ENCODE results near the gene CCNC.
"Not testable (repeated sequence)": the region's sequence is repeated elsewhere in the genome, so short reads cannot be mapped to it uniquely, and the experiment has no call there.

CCNC gene

GRCh38 chr6:99606656-99607415 lies 38.4 kb upstream of the CCNC start, which contains the start of gene PRDM13:
TSS of gene PRDM13 (plus strand) at chr6:99606833. CDS start at chr6:99607035, 202 bp downstream.
- Histone ChIP-seq H3K36me3 (ENCODE audit: insufficient read depth, low read length) (no peaks in the 10 kb centered on the region), H3K4me1 (ENCODE audit: insufficient read depth, low read length) (peaks cover 26% of the 10 kb centered on the region), H3K9ac (ENCODE audit: low read depth, low read length) (peak within 1 kb of the TSS; percentile 16; the same call in 1 of the 2 replicates), H3K9me3 (ENCODE audit: control insufficient read depth, insufficient read depth, low read length) (no peaks in the 10 kb centered on the region)

DNA sequence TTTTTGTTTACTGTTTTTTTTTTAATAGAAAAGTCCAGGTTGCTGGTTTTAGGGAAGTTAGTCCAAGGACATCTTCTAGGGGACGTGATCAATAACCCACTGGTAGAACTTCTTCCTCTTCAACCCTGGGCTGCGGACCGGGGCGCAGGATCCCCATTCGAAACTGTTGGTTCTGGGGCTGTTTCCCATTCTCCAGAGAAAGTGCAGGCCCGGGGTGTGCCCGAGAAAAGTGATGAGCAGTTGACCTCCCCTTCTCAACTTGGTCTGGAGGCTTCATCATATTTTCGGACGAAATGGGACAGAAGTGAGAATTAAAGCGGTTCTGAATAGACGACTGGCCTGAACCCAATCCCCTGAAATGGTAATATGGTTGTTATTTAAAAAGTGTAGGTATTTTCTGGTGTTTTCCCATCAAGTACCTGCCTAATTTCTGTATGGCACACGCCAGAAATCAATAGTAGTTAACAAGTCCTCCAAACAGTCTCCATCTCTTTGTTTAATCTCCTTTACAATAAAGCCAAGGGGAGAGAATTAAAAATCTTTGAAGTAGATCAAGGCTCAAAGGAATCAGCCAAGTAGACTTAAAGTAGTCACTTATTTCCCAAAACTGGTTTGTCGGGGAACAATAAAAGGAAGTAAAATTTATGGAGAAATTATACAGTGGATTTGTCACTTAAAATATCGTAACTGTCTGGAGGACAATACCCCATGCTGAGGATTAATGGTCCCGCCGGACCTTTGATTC lies 37.6 kb upstream of the CCNC start:
- H3K4me1 ChIP-seq (ENCODE audit: insufficient read depth, low read length) = peaks cover 19% of the 10 kb centered on the region
- H3K9ac ChIP-seq (ENCODE audit: low read depth, low read length) = peak overlapping the region; percentile 8; the same call in 1 of the 2 replicates
- H3K36me3 ChIP-seq (ENCODE audit: insufficient read depth, low read length) = no peaks in the 10 kb centered on the region
- H3K9me3 ChIP-seq (ENCODE audit: control insufficient read depth, insufficient read depth, low read length) = no peaks in the 10 kb centered on the region

DNA sequence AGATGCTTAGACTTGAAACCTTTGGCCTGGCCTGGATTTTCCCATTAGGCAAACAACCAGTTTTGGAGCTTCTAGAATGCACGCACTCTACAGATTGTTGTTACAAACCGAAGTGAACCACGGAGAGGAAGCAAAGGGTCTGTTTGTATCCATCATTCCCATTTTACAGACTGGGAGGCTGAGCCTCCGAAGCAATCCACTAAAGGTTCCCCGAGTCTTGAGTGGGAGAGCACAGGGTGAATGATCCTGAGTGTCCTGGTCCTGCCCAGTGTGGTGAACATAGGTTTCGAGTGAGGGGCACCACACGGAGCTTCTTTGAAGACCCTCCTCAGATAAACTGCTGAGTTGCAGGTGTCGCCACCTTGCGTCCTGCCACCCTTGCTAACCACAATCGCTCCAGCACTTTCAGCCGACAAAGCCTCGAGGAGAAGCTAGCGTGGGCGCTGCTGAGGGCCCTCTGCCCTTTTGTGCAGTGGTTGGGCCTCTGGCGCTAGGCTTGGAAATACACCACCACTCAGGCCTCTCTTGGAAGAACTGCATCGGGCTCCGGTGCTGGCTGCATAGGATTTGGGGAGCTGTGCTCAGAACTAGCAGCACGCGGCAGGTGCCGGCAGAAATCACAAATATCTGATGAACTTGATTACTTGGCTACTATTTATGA lies 36.7 kb upstream of the CCNC start:
- peaks cover 10% of the 10 kb centered on the region for H3K4me1 ChIP-seq (ENCODE audit: insufficient read depth, low read length)
- H3K9me3 ChIP-seq (ENCODE audit: control insufficient read depth, insufficient read depth, low read length) = no peaks in the 10 kb centered on the region; the same call in 1 of the 2 replicates
- H3K9ac ChIP-seq (ENCODE audit: low read depth, low read length) = no peak overlapping the region

GRCh38 chr6:99604166-99605073 lies 36.0 kb upstream of the CCNC start:
- Histone ChIP-seq H3K9ac (ENCODE audit: low read depth, low read length) (peak overlapping the region; percentile 53; the same call in 1 of the 2 replicates), H3K9me3 (ENCODE audit: control insufficient read depth, insufficient read depth, low read length) (no peaks in the 10 kb centered on the region; the same call in 1 of the 2 replicates), H3K4me1 (ENCODE audit: insufficient read depth, low read length) (peaks cover 5% of the 10 kb centered on the region; the same call in 1 of the 2 replicates), H3K36me3 (ENCODE audit: insufficient read depth, low read length) (no peaks in the 10 kb centered on the region)

More for the DNA sequence above, 36.7 kb upstream of the CCNC start:
- H3K36me3 ChIP-seq (ENCODE audit: insufficient read depth, low read length) = no peaks in the 10 kb centered on the region

- H3K9ac ChIP-seq (ENCODE audit: low read depth, low read length) = peak overlapping the region; percentile 53
- peaks cover 5% of the 10 kb centered on the region; the same call in 1 of the 2 replicates for H3K4me1 ChIP-seq (ENCODE audit: insufficient read depth, low read length)
- H3K9me3 ChIP-seq (ENCODE audit: control insufficient read depth, insufficient read depth, low read length) = no peaks in the 10 kb centered on the region; the same call in 1 of the 2 replicates
- H3K36me3 ChIP-seq (ENCODE audit: insufficient read depth, low read length) = no peaks in the 10 kb centered on the region
These were observed 35.1 kb upstream of the CCNC start for GRCh38 chr6:99603421-99604165.

DNA sequence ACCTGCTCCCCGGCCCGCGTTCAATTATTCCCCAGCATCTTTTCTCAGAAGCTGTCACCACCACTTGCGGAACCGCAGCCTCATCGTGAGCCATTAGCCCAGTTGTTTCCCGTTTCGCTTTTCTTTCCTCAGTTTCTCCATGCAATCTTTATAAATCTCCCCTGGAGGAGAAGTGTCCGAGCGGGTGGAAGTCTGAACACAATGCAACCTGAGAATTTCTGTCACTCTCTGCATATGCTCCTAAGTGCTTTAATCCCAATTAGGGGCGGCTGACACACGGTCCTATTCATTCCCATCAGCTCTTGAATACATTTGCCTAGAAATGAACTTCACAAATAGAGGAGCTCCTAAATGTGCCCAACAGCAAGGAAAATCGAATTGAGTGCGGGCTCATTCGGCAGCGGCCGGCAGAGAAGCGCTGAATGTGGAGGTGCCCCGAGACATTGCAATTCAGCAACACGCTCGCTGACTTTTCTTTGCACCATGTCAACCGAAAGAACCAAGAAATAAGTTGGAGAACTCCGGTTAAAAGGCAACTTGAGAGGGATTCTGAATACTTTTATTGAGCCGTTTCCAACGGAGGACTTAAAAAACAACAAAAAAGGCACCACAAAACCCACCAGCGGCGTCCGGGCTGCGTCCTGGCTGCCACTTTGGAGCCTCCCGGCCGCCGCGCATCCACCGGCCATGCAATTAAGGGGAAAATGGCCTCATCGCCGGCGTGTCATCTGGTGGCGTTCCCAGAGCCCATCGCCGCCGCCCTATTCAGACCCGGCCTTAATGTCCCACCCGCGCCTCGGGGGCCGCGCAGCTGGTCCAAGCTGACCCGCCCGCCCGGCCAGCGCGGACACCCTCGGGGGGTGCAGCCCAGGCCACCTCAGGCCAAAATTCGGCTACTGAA lies 34.3 kb upstream of the CCNC start:
- Histone ChIP-seq H3K36me3 (ENCODE audit: insufficient read depth, low read length) (no peaks in the 10 kb centered on the region), H3K9ac (ENCODE audit: low read depth, low read length) (peak overlapping the region; percentile 53; the same call in 1 of the 2 replicates), H3K9me3 (ENCODE audit: control insufficient read depth, insufficient read depth, low read length) (no peaks in the 10 kb centered on the region; the same call in 1 of the 2 replicates), H3K4me1 (ENCODE audit: insufficient read depth, low read length) (peaks cover 5% of the 10 kb centered on the region; the same call in 1 of the 2 replicates)

DNA sequence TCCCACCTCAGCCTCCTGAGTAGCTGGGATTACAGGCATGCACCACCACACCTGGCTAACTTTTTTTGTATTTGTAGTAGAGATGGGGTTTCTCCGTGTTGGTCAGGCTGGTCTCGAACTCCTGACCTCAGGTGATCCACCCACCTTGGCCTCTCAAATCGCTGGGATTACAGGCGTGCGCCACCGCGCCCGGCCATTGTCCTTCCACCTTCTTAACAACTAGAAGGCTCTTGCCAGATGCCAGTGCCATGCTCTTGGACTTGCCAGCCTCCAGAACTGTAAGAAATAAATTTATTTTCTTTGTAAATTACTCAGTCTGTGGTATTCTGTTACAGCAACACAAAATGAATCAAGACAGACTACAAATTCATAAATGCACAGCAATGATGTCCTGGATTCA lies 26.2 kb upstream of the CCNC start:
- not testable (repeated sequence) for H3K9me3 ChIP-seq (ENCODE audit: control insufficient read depth, insufficient read depth, low read length); H3K9ac ChIP-seq (ENCODE audit: low read depth, low read length); H3K36me3 ChIP-seq (ENCODE audit: insufficient read depth, low read length); H3K4me1 ChIP-seq (ENCODE audit: insufficient read depth, low read length)

DNA sequence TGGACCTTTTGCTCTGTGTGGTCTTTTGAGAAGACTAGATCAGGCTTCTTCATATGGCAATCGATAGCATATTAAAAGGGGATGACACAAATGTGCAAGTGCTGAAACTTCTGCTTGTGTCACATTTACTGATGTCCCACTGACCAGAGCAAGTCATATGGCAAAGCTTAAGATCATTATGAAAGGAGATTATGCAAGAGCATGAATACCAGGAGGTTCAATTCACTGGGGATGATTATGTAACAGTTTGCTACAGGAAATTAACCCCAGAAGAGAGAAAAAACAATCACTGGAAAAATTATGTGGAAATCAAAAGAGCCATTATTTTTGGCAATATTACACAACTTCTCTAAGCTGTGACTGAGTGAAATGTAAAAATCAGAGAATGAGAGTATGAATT lies 24.4 kb upstream of the CCNC start:
- Histone ChIP-seq H3K36me3 (ENCODE audit: insufficient read depth, low read length) (no peaks in the 10 kb centered on the region), H3K9ac (ENCODE audit: low read depth, low read length) (no peak overlapping the region), H3K9me3 (ENCODE audit: control insufficient read depth, insufficient read depth, low read length) (no peaks in the 10 kb centered on the region), H3K4me1 (ENCODE audit: insufficient read depth, low read length) (peaks cover 4% of the 10 kb centered on the region; the same call in 1 of the 2 replicates)

DNA sequence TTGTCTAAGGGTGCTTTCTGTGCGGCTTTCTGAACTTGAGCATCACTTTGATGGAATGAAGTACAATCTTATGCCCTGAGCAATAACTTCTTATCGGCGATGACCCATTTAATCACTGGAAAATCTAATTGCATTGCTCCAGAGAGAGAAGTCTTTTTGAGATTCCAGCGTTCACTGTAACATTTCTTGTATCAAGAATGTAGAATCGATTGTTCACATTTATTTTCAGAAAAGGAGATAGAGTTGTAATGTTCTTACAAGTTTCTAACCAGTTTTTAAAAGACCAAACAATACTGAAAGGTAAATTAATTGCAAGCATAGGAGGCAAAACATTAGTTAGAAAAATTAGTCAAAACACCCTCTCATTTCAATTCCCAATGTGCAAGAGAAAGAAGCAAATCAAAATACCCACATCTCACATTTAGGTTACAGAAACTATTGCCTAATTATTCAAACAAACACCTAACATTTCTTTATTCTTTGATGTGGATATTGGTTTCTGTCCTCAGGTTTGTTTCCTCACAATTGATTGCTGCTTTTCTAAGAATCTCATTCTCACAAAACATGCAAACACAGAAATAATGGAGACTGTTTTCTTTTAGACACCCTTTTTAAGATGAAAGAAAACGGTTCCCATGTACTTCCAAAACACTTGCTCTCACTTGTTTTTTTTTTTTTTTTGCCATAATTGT lies 23.4 kb upstream of the CCNC start:
- Histone ChIP-seq H3K9me3 (ENCODE audit: control insufficient read depth, insufficient read depth, low read length) (no peaks in the 10 kb centered on the region), H3K4me1 (ENCODE audit: insufficient read depth, low read length) (peaks cover 4% of the 10 kb centered on the region; the same call in 1 of the 2 replicates)

GRCh38 chr6:99590728-99591672 lies 22.5 kb upstream of the CCNC start:
- Histone ChIP-seq H3K9ac (ENCODE audit: low read depth, low read length) (peak overlapping the region; percentile 27; the same call in 1 of the 2 replicates), H3K36me3 (ENCODE audit: insufficient read depth, low read length) (no peaks in the 10 kb centered on the region), H3K4me1 (ENCODE audit: insufficient read depth, low read length) (peaks cover 4% of the 10 kb centered on the region; the same call in 1 of the 2 replicates), H3K9me3 (ENCODE audit: control insufficient read depth, insufficient read depth, low read length) (no peaks in the 10 kb centered on the region)

More for the DNA sequence above, 23.4 kb upstream of the CCNC start:
- Histone ChIP-seq H3K9ac (ENCODE audit: low read depth, low read length) (no peak overlapping the region), H3K36me3 (ENCODE audit: insufficient read depth, low read length) (no peaks in the 10 kb centered on the region)

DNA sequence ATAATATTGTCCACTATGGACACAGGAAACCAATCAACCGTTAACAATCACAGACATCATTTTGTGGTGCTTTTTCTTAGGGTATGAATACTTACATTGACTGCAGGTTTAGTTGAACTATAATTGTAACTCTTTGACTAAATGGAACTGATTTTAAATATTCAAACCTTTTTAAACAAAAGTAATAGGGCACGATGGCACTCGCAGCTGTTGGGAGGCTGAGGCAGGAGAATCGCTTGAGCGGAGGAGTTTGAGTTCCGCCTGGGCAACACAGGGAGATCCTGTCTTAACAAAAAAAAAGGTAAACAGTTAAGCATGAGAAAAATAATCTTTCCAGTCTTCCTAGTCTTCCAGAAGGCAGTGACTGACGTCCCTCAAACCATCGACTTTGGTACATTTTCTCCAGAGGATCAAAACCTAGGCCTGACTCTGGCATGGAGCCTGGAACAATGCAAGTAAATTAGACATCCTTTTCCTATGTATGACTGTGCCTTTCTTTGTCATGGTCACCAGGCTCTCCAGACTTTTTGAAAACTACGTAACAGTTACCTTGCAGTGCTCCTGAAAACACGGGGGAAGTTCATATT lies 21.5 kb upstream of the CCNC start:
- peaks cover 4% of the 10 kb centered on the region; the same call in 1 of the 2 replicates for H3K4me1 ChIP-seq (ENCODE audit: insufficient read depth, low read length)
- H3K9me3 ChIP-seq (ENCODE audit: control insufficient read depth, insufficient read depth, low read length) = no peaks in the 10 kb centered on the region
- no peak overlapping the region for H3K9ac ChIP-seq (ENCODE audit: low read depth, low read length)
- no peaks in the 10 kb centered on the region for H3K36me3 ChIP-seq (ENCODE audit: insufficient read depth, low read length)
